ENCODE data around the gene CHRNE. TPM values are rescaled to one million over a fixed set of nuclear protein-coding genes. Genes with fewer than 3 reads are reported as not detected.

The CHRNE gene
- total RNA-seq, 1 experiment from 2014 or later: 0.31 TPM

- H2AK5ac ChIP-seq (ENCODE audit: insufficient read length, low read length): no peak overlapping the region
- H4K5ac ChIP-seq (ENCODE audit: insufficient read length, low read depth, low read length): no peak overlapping the region
- Mint-ChIP-seq H3K4me3 (no peak overlapping the region; a peak in 1 of 5 replicates), H3K9me3 (no peaks in the 10 kb centered on the region), H3K4me1 (peaks cover 7% of the 10 kb centered on the region in 2 experiments), H3K36me3 (ENCODE audit: insufficient read depth in 1 of 3, low read depth in 3 of 3) (peaks cover 0 to 2% (median 2%) of the 10 kb centered on the region in 3 experiments; a peak in 3 of 7 replicates), H3K27ac (peak overlapping the region; percentile 47 to 65 (median 61); a peak in 6 of 7 replicates), H3K27me3 (ENCODE audit: low read depth) (no peaks in the 10 kb centered on the region)
- H3K79me2 ChIP-seq (ENCODE audit: insufficient read depth, low read length): peaks cover 2% of the 10 kb centered on the region; the same call in 1 of the 2 replicates
- no peak overlapping the region for H2BK120ac ChIP-seq (ENCODE audit: low read depth, low read length, poor library complexity, severe bottlenecking)
- TF ChIP-seq CTCF (conservative IDR thresholded peaks at IDR 0.05): no peak
- H3K56ac ChIP-seq (ENCODE audit: insufficient read length, low read depth, low read length): no peak overlapping the region
- no peaks in the 10 kb centered on the region for H3K9me3 ChIP-seq (ENCODE audit: control insufficient read depth, low read depth, low read length)
- no peak overlapping the region for H3K27ac ChIP-seq (ENCODE audit: insufficient read length, low read depth, low read length)
- no peaks in the 10 kb centered on the region for H3K79me1 ChIP-seq (ENCODE audit: insufficient read depth, low read depth, low read length, poor library complexity, severe bottlenecking)
- no peak overlapping the region for H2BK12ac ChIP-seq (ENCODE audit: insufficient read length, low read depth, low read length)
- H3K14ac ChIP-seq (ENCODE audit: insufficient read depth, low read length): no peak overlapping the region
- H2AFZ ChIP-seq (ENCODE audit: low read length): no peak overlapping the region
- no peak overlapping the region for H3K4me2 ChIP-seq (ENCODE audit: insufficient read depth, insufficient read length, low read length)
- no peak overlapping the region for H4K91ac ChIP-seq (ENCODE audit: insufficient read length, low read depth, low read length)
- H3K23ac ChIP-seq (ENCODE audit: insufficient read length, low read depth, low read length): no peak overlapping the region
- no peaks in the 10 kb centered on the region for H3K23me2 ChIP-seq (ENCODE audit: insufficient read length, low read depth, low read length, poor library complexity, severe bottlenecking)
- no peak overlapping the region for H3T11ph ChIP-seq (ENCODE audit: low read length)
- H4K20me1 ChIP-seq (ENCODE audit: control insufficient read depth, insufficient read depth, insufficient read length): no peaks in the 10 kb centered on the region
- H2BK20ac ChIP-seq (ENCODE audit: low read depth, low read length, poor library complexity, severe bottlenecking): no peak overlapping the region
- no peak overlapping the region for H3K9ac ChIP-seq (ENCODE audit: extremely low read depth, insufficient read length, low read length)
- H2BK15ac ChIP-seq (ENCODE audit: low read depth, low read length): no peak overlapping the region
- DNase-seq: no peak
- WGBS (ENCODE audit: extremely low coverage, insufficient read length, low lambda C conversion rate): no CpG with 5 or more reads among the region's 8 CpGs
- no peak overlapping the region for H4K8ac ChIP-seq (replicated peaks; ENCODE audit: insufficient read length, low read depth, low read length)
- no peak overlapping the region for H3K18ac ChIP-seq (ENCODE audit: insufficient read length, low read depth, low read length)
- H3K27me3 ChIP-seq (ENCODE audit: insufficient read depth, low read length): no peaks in the 10 kb centered on the region
- H3K4me1 ChIP-seq (ENCODE audit: insufficient read depth, low read length): no peaks in the 10 kb centered on the region; the same call in 1 of the 2 replicates
- H2BK5ac ChIP-seq (ENCODE audit: insufficient read length, low read length): no peak overlapping the region
- no peak overlapping the region for H3K4ac ChIP-seq (ENCODE audit: low read depth, low read length)
Measured at GRCh38 chr17:4872786-4873185, 30.1 kb downstream of the CHRNE start.

All from H9 (cell line).